BJ (cell line): Measurements from ENCODE around the gene ATP6V1C2. TPM values are rescaled to one million over a fixed set of nuclear protein-coding genes. Genes with fewer than 3 reads are reported as not detected.

Experiments
- CTCF ChIA-PET: fragments of 350-600 bp; formaldehyde crosslinking; extraction: SDS; loops from one replicate; lab custom pipeline; 2021; ENCODE audit warnings: antibody characterized with exemption, inconsistent platforms; lab: Yijun Ruan, JAX
- POLR2A ChIA-PET: fragments of 300-600 bp; sonication (Branson Sonifier 250); formaldehyde crosslinking; extraction: SDS; loops from one replicate; lab custom pipeline; 2021; ENCODE audit warnings: antibody characterized with exemption; lab: Charles Lee
- DNase-seq: peaks from one replicate; pipeline ENCODE4 v3.0.0-alpha.2; 2011; ENCODE audit warnings: low read depth
- H3K27me3 ChIP-seq: 2 replicates; pipeline ENCODE4 v1.6.0; 2011; ENCODE audit warnings: low read length; ENCODE audit not compliant: control insufficient read depth, insufficient read depth
- H3K36me3 ChIP-seq: 2 replicates; pipeline ENCODE4 v1.5.1; 2011; ENCODE audit warnings: low read length; ENCODE audit not compliant: control insufficient read depth, insufficient read depth
- H3K4me3 ChIP-seq: 2 replicates; pipeline ENCODE4 v1.5.1; 2011; ENCODE audit warnings: low read depth, mild to moderate bottlenecking, control low read depth, low read length
- polyA plus RNA-seq: library from polyadenylated mRNA; depleted of rRNA; stranded (reverse); fragments of >200 nt; gene quantifications from 2 replicates; pipeline ENCODE4 v1.2.3, GENCODE V29; 2011
- TF ChIP-seq, protein P1 (sequence below): IDR thresholded peaks from 2 replicates; pipeline ENCODE4 v1.5.1; 2011; ENCODE audit warnings: low read depth, mild to moderate bottlenecking, control low read depth, inconsistent platforms, low read length, moderate library complexity; ENCODE audit not compliant: insufficient read depth

ATP6V1C2 gene
- polyA plus RNA-seq, 1 experiment, result 0.04 TPM

DNA sequence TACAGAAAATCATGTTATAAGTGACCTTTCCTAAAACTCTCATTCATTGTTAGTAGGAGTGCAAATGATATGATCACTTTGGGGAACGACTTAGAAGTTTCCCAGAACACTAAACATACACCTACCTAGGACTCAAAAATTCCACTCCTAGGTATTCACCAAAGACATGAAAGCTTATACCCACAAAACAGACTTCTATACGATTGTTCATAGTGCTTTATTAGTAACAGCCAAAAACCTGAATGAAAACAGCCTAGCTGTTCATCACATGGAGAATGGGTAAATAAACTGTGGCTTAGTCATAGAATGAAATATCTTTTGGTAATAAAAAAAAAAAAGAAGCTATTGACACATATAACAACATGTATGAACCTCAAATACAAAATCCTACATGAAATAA is 40.5 kb upstream of the ATP6V1C2 start:
- no peak overlapping the region for H3K4me3 ChIP-seq
- CTCF ChIA-PET, result interaction anchor here (0.6 kb wide), 1 partner anchor 247 kb away, joined by 3 read pairs; no protein-coding TSS in a partner anchor
- TF ChIP-seq, protein P1, sequence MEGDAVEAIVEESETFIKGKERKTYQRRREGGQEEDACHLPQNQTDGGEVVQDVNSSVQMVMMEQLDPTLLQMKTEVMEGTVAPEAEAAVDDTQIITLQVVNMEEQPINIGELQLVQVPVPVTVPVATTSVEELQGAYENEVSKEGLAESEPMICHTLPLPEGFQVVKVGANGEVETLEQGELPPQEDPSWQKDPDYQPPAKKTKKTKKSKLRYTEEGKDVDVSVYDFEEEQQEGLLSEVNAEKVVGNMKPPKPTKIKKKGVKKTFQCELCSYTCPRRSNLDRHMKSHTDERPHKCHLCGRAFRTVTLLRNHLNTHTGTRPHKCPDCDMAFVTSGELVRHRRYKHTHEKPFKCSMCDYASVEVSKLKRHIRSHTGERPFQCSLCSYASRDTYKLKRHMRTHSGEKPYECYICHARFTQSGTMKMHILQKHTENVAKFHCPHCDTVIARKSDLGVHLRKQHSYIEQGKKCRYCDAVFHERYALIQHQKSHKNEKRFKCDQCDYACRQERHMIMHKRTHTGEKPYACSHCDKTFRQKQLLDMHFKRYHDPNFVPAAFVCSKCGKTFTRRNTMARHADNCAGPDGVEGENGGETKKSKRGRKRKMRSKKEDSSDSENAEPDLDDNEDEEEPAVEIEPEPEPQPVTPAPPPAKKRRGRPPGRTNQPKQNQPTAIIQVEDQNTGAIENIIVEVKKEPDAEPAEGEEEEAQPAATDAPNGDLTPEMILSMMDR, result no peak
- DNase-seq, result no peak
- H3K27me3 ChIP-seq, result no peaks in the 10 kb centered on the region
- H3K36me3 ChIP-seq, result peaks cover 2% of the 10 kb centered on the region; the same call in 1 of the 2 replicates
- POLR2A ChIA-PET, result no interaction called here

DNA sequence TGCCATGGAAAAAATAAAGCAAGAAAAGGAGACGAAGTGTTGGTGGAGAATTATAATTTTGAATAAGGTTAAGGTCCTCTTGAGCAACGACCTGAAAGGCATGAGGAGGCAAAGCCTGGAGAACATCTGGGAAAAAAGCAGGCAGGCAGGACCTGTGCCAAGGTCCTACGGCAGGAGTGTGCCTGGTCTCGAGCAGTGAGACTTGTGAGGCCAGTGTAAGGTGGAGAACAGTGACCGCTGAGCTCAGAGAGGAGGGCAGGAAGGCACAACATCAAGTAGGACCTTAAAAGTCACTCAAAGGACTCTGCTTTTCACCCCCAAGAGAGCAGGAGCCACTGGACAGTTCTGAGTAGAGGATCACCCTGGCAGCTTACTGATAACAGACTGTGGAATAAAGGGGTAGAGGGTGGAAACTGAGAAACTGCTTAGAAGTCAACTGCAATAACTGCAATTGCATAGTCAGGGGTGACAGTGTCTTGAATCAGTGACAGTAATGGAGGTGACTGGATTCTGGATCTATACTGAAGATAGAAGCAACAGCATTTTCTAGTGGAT is 35.2 kb upstream of the ATP6V1C2 start:
- ChIA-PET POLR2A (no interaction called here), CTCF (interaction anchor here (0.7 to 1.3 kb wide), 3 partner anchors 9 to 563 kb away, joined by 3 to 4 read pairs (median 3); no protein-coding TSS in a partner anchor)

DNA sequence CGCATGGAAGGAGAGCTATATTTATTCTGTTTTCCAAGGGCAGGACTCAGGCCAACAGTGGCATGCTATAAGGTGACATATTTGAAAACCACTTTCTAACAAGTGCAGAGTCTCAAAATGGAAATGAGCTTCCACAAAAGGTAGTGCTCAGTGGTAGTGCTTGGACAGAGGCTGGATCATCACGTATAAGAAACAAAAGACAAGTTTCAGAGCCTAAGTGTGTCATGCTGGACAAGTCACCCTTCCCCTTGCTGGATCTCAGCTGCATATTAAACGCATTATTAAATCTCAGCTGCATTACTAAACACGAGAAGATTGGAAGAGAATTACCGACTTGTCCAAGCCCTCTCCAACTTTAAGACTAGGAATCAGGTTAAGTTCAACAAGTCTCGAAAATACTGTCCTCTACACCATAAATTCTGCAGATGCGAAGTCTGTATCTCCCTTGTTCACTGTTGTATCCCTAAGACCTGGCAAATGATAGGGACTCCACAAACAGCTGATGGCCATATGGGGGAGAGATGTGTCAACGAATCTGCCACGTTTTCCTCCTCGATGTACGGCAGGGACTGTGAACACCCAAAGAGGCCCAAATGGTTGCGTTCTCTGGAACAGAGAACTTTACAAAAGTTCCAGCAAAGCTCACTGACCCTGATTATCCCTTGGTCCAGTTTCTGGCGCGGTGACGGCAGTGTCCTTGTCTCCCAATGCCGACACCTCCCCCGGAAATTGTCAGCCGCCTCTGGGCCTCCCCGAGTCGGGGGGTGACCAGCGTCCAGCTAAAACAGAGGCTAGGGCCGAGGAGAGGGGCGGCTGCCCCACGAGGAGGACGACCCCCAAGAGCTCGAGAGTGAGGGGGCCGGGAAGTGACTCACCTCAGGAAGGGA is 32.3 kb upstream of the ATP6V1C2 start:
- peaks cover 2% of the 10 kb centered on the region; the same call in 1 of the 2 replicates for H3K36me3 ChIP-seq
- DNase-seq, result no peak
- POLR2A ChIA-PET, result no interaction called here
- CTCF ChIA-PET, result interaction anchor here (1.2 to 2.1 kb wide), 2 partner anchors 11 to 19 kb away, joined by 3 to 8 read pairs; no protein-coding TSS in a partner anchor
- TF ChIP-seq, protein P1, result no peak
- H3K4me3 ChIP-seq, result peak overlapping the region; percentile 93
- no peaks in the 10 kb centered on the region for H3K27me3 ChIP-seq

More for the DNA sequence above, 35.2 kb upstream of the ATP6V1C2 start:
- TF ChIP-seq, protein P1, result no peak
- Histone ChIP-seq H3K4me3 (no peak overlapping the region), H3K36me3 (peaks cover 4% of the 10 kb centered on the region; the same call in 1 of the 2 replicates), H3K27me3 (no peaks in the 10 kb centered on the region)
- DNase-seq, result no peak

DNA sequence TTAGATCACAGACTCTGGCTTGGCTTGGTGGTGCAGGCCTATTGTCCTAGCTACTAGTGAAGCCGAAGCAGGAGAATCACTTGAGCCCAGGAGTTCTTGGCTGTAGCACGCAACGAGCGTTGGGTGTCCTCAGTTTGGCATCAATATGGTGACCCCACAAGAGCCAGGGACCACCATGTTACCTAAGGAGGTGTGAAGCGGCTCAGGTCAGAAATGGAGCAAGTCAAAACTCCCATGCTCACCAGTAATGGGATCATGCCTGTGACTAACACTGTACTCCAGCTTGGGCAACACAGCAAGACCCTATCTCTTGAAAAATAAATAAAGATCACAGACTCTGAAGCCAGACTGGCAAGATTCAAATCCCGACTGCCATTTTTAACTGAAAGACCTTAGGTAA is 29.9 kb upstream of the ATP6V1C2 start:
- POLR2A ChIA-PET, result no interaction called here
- Histone ChIP-seq H3K27me3 (no peaks in the 10 kb centered on the region), H3K4me3 (no peak overlapping the region), H3K36me3 (no peaks in the 10 kb centered on the region)
- TF ChIP-seq, protein P1, result no peak
- DNase-seq, result no peak
- CTCF ChIA-PET, result no interaction called here
